Endothelial cell of umbilical vein (primary cell): ENCODE data around the gene LHFPL2. TPM values are rescaled to one million over a fixed set of nuclear protein-coding genes. Genes with fewer than 3 reads are reported as not detected.

Experiments used
- BruUV-seq: library from RNA; stranded (reverse); fragments of 400-500 nt; replicated peaks from 2 replicates; lab custom pipeline; 2021; lab: Mats Ljungman, UMichigan
- CTCF ChIA-PET: fragments of 300-600, 350-600 bp; sonication (Branson Sonifier 250); formaldehyde crosslinking; loops from one replicate; lab custom pipeline; 2021; ENCODE audit warnings: antibody characterized with exemption, inconsistent platforms; lab: Charles Lee
- POLR2A ChIA-PET: fragments of 300-600, 350-600 bp; sonication (Branson Sonifier 250); formaldehyde crosslinking; loops from one replicate; lab custom pipeline; 2021; ENCODE audit warnings: antibody characterized with exemption, inconsistent platforms; lab: Charles Lee
- DNase-seq: peaks from one replicate; pipeline ENCODE4 v3.0.0-alpha.2; 2011; ENCODE audit warnings: low read depth, low spot score
- FAIRE-seq: peaks from 2 replicates; lab custom pipeline; 2011; peaks lifted over from hg19 to GRCh38; lab: Jason Lieb, UNC
- H2AFZ ChIP-seq: 2 replicates; pipeline ENCODE4 v1.6.0; 2012; ENCODE audit warnings: low read depth, low read length, control low read depth, inconsistent platforms
- H3K27ac ChIP-seq: 2 replicates; pipeline ENCODE4 v1.5.1; 2011; ENCODE audit warnings: low read depth, mild to moderate bottlenecking, control low read depth, low read length, moderate library complexity; ENCODE audit not compliant: insufficient read depth
- H3K27me3 ChIP-seq, 2 experiments: 2 replicates each; pipeline versions ENCODE4 v1.6.0 to v1.6.1; 2011; ENCODE audit warnings: low read length in 2 of 2, mixed read lengths in 1 of 2; ENCODE audit not compliant: control insufficient read depth in 2 of 2, insufficient read depth in 2 of 2
- H3K36me3 ChIP-seq, 2 experiments: 2 replicates in 1 of 2; 3 replicates in 1 of 2; pipeline ENCODE4 v1.5.1; 2011; ENCODE audit warnings: low read length in 2 of 2, mild to moderate bottlenecking in 1 of 2, moderate library complexity in 1 of 2; ENCODE audit not compliant: control insufficient read depth in 2 of 2, insufficient read depth in 2 of 2; ENCODE audit errors: extremely low read depth in 1 of 2
- H3K4me1 ChIP-seq: 3 replicates; pipeline ENCODE4 v1.5.1; 2011; ENCODE audit warnings: mild to moderate bottlenecking, low read length; ENCODE audit not compliant: control insufficient read depth, insufficient read depth; ENCODE audit errors: extremely low read depth
- H3K4me2 ChIP-seq: 2 replicates; pipeline ENCODE4 v1.6.1; 2011; ENCODE audit warnings: low read length, control low read depth, mixed read lengths; ENCODE audit not compliant: insufficient read depth
- H3K4me3 ChIP-seq, 3 experiments: fragments of 200-600 bp in 1 of 3; sonication (generic), shearing (Covaris generic) in 1 of 3; replicated peaks in 1 of 3; 2 replicates each; pipeline ENCODE4 v1.5.1; 2011 to 2016; ENCODE audit warnings: control low read depth in 3 of 3, low read length in 3 of 3, mild to moderate bottlenecking in 2 of 3, inconsistent platforms in 1 of 3, low read depth in 1 of 3, moderate library complexity in 1 of 3; ENCODE audit not compliant: insufficient read depth in 1 of 3
- H3K79me2 ChIP-seq: 2 replicates; pipeline ENCODE4 v1.6.0; 2012; ENCODE audit warnings: low read length, inconsistent platforms; ENCODE audit not compliant: control insufficient read depth, insufficient read depth
- H3K9ac ChIP-seq: replicated peaks from 2 replicates; pipeline ENCODE3; 2011; ENCODE audit warnings: low read length, control low read depth; ENCODE audit not compliant: insufficient read depth; ENCODE audit errors: extremely low read depth
- H3K9me1 ChIP-seq: replicated peaks from 3 replicates; pipeline ENCODE4 v1.6.0; 2011; ENCODE audit warnings: mild to moderate bottlenecking, low read length; ENCODE audit not compliant: control insufficient read depth, insufficient read depth; ENCODE audit errors: extremely low read depth
- H3K9me3 ChIP-seq: replicated peaks from 2 replicates; pipeline ENCODE4 v1.5.1; 2012; ENCODE audit warnings: low read length, inconsistent platforms; ENCODE audit not compliant: control insufficient read depth, insufficient read depth
- H4K20me1 ChIP-seq: replicated peaks from 2 replicates; pipeline ENCODE3; 2011; ENCODE audit warnings: mild to moderate bottlenecking, low read length; ENCODE audit not compliant: control insufficient read depth, insufficient read depth; ENCODE audit errors: extremely low read depth
- CTCF ChIP-seq, 2 donors: IDR thresholded peaks; 1 replicate in 1 of 2; 2 replicates in 1 of 2; pipeline ENCODE4 v1.5.1; 2011; ENCODE audit warnings: low read length in 2 of 2, mild to moderate bottlenecking in 2 of 2, moderate library complexity in 2 of 2, control low read depth in 1 of 2, inconsistent platforms in 1 of 2, low read depth in 1 of 2; ENCODE audit not compliant: insufficient read depth in 1 of 2; ENCODE audit errors: extremely low read depth in 1 of 2
- EZH2 ChIP-seq: IDR thresholded peaks from 2 replicates; pipeline ENCODE4 v1.6.1; 2012; ENCODE audit warnings: borderline replicate concordance, low read depth, mild to moderate bottlenecking, moderate library complexity, low read length, inconsistent platforms; ENCODE audit not compliant: severe bottlenecking
- FOS ChIP-seq: IDR thresholded peaks from 2 replicates; pipeline ENCODE4 v1.6.1; 2011; ENCODE audit warnings: mild to moderate bottlenecking, low read length, moderate library complexity, borderline replicate concordance; ENCODE audit not compliant: insufficient read depth
- GATA2 ChIP-seq: IDR thresholded peaks from 2 replicates; pipeline ENCODE4 v1.7.0; 2011; ENCODE audit warnings: low read depth, mild to moderate bottlenecking, moderate library complexity, mixed read lengths, low read length; ENCODE audit not compliant: insufficient read length, insufficient read depth
- JUN ChIP-seq: IDR thresholded peaks from 2 replicates; pipeline ENCODE4 v1.6.1; 2011; ENCODE audit warnings: borderline replicate concordance, low read depth; ENCODE audit not compliant: insufficient read length, insufficient read depth
- MAX ChIP-seq: IDR thresholded peaks from 2 replicates; pipeline ENCODE4 v1.6.1; 2011; ENCODE audit not compliant: insufficient read depth, insufficient read length
- MYC ChIP-seq: IDR thresholded peaks from one replicate; pipeline ENCODE4 v1.6.1; 2011; ENCODE audit warnings: mild to moderate bottlenecking, low read depth, low read length
- POLR2A ChIP-seq: IDR thresholded peaks from 2 replicates; pipeline ENCODE4 v1.6.1; 2012; ENCODE audit warnings: low read depth, mild to moderate bottlenecking, control low read depth, low read length
- POLR2AphosphoS5 ChIP-seq: IDR thresholded peaks from 2 replicates; pipeline ENCODE4 v1.6.1; 2012; ENCODE audit warnings: low read depth, mild to moderate bottlenecking, control low read depth, low read length, moderate library complexity; ENCODE audit not compliant: insufficient read depth
- dilution Hi-C: fragments of 300-500 bp; cut with MboI; formaldehyde crosslinking; loops from one replicate; pipeline ENCODE4 v1.15.0; 2019; ENCODE audit warnings: low sequenced_read_pairs; ENCODE audit not compliant: extremely low pct_ligation_motif_present
- intact Hi-C: fragments of 100-400 bp; cut with micrococcal nuclease; formaldehyde crosslinking; loops from one replicate; pipeline ENCODE4 v1.10.0; 2022
- polyA plus RNA-seq, 4 experiments: library from polyadenylated mRNA; depleted of rRNA in 3 of 4; stranded (reverse) in 3 of 4; unstranded in 1 of 4; fragments of >200 nt; gene quantifications; 2 replicates each; pipeline versions ENCODE4 v1.2.1 to v1.2.3, GENCODE V29; 2011 to 2012; ENCODE audit warnings: missing spikeins in 1 of 4
- total RNA-seq: library from RNA; stranded (reverse); gene quantifications from 2 replicates; pipeline ENCODE4 v1.2.3, GENCODE V29; 2021

Gene LHFPL2
- total and polyA plus RNA-seq, 2 donors (not counting 3 experiments of a cell fraction or from before 2014, with no cell fraction given) = 9.6 to 36.3 TPM

GRCh38 chr5:78638423-78638822 lies 10.1 kb downstream of the LHFPL2 start:
- Histone ChIP-seq H3K9me3 (no peaks in the 10 kb centered on the region), H3K4me3 (no peak overlapping the region), H2AFZ (no peak overlapping the region), H3K36me3 (peaks cover 2 to 5% of the 10 kb centered on the region in 2 experiments), H3K79me2 (peaks cover 62% of the 10 kb centered on the region), H3K27me3 (no peaks in the 10 kb centered on the region), H3K4me2 (peak overlapping the region; percentile 82), H3K9ac (peak overlapping the region; percentile 56), H3K27ac (peak overlapping the region; percentile 90), H3K4me1 (peaks cover 40% of the 10 kb centered on the region), H4K20me1 (no peaks in the 10 kb centered on the region), H3K9me1 (no peaks in the 10 kb centered on the region)
- peak; percentile 97 for FAIRE-seq
- TF ChIP-seq POLR2A (peak; percentile 48), POLR2AphosphoS5 (peak; percentile 97), FOS (peak; percentile 83), JUN (peak; percentile 75), MYC (peak; percentile 32), GATA2 (peak; percentile 58), CTCF (IDR thresholded peaks at IDR 0.05; ENCODE audit: extremely low read depth in 1 of 2, insufficient read depth in 1 of 2, low read depth in 1 of 2, low read length in 2 of 2) (no peak), EZH2 (no peak), MAX (peak; percentile 59)
- dilution Hi-C loops = no loop called here
- peak; percentile 99 for DNase-seq
- ChIA-PET CTCF (interaction anchor here (0.7 to 2.9 kb wide), 8 partner anchors 8 to 261 kb away, joined by 3 to 10 read pairs (median 4); no protein-coding TSS in a partner anchor), POLR2A (interaction anchor here (0.8 to 1.4 kb wide), 2 partner anchors 10 to 120 kb away, joined by 3 to 4 read pairs; partner anchors contain the start of gene LHFPL2)
- BruUV-seq = no TSS peak
- intact Hi-C loops = loop anchor here (1.0 kb wide), 5 partner anchors 9 to 133 kb away; no protein-coding TSS in a partner anchor
